H1 (cell line): ENCODE measurements around the gene TRABD. TPM values are rescaled to one million over a fixed set of nuclear protein-coding genes. Genes with fewer than 3 reads are reported as not detected.

Source experiments
- CTCF ChIA-PET: fragments of 300-600 bp; sonication (Branson Sonifier 250); formaldehyde crosslinking; loops from one replicate; lab custom pipeline; 2021; ENCODE audit not compliant: partially characterized antibody; lab: Charles Lee
- POLR2A ChIA-PET: fragments of 300-600 bp; sonication (Branson Sonifier 250); formaldehyde crosslinking; loops from one replicate; lab custom pipeline; 2021; ENCODE audit warnings: inconsistent platforms; ENCODE audit not compliant: partially characterized antibody; lab: Charles Lee
- DNase-seq, 2 experiments: peaks; one replicate each; pipeline versions ENCODE4 v3.0.0 to v3.0.0-alpha.2; 2010 to 2022; ENCODE audit warnings: low spot score in 2 of 2, low read depth in 1 of 2, mixed read lengths in 1 of 2
- FAIRE-seq: peaks from 2 replicates; lab custom pipeline; 2011; peaks lifted over from hg19 to GRCh38; lab: Jason Lieb, UNC
- H2AFZ ChIP-seq: 2 replicates; pipeline ENCODE4 v1.8.1; 2012; ENCODE audit warnings: low read length, inconsistent platforms
- H2AK5ac ChIP-seq: 2 replicates; pipeline ENCODE4 v1.6.1; 2013; ENCODE audit warnings: low read depth, low read length
- H2BK120ac ChIP-seq: replicated peaks from 2 replicates; pipeline ENCODE3; 2013; ENCODE audit warnings: low read depth, low read length, inconsistent platforms
- H2BK12ac ChIP-seq: 2 replicates; pipeline ENCODE4 v1.6.1; 2013; ENCODE audit warnings: low read depth, low read length
- H2BK15ac ChIP-seq: 2 replicates; pipeline ENCODE4 v1.6.1; 2013; ENCODE audit warnings: low read length
- H2BK20ac ChIP-seq: 2 replicates; pipeline ENCODE4 v1.6.1; 2013; ENCODE audit warnings: low read length
- H2BK5ac ChIP-seq: 2 replicates; pipeline ENCODE4 v1.6.1; 2013; ENCODE audit warnings: low read depth, low read length
- H3K14ac ChIP-seq: 2 replicates; pipeline ENCODE4 v1.6.1; 2013; ENCODE audit warnings: inconsistent platforms; ENCODE audit not compliant: insufficient read length
- H3K18ac ChIP-seq: 2 replicates; pipeline ENCODE4 v1.6.1; 2013; ENCODE audit warnings: low read length; ENCODE audit errors: extremely low read depth
- H3K23ac ChIP-seq: 2 replicates; pipeline ENCODE4 v1.6.1; 2013; ENCODE audit warnings: inconsistent platforms; ENCODE audit not compliant: insufficient read length
- H3K23me2 ChIP-seq: 2 replicates; pipeline ENCODE4 v1.6.1; 2013; ENCODE audit warnings: low read depth, low read length
- H3K27ac ChIP-seq: 2 replicates; pipeline ENCODE4 v1.6.1; 2011; ENCODE audit warnings: low read depth, low read length, inconsistent platforms
- H3K27me3 ChIP-seq, 4 experiments: replicated peaks in 1 of 4; 1 replicate in 1 of 4; 2 replicates in 3 of 4; pipeline versions ENCODE4 v1.6.1 to v1.8.1; 2011 to 2013; ENCODE audit warnings: low read length in 3 of 4, mild to moderate bottlenecking in 3 of 4, inconsistent platforms in 2 of 4, mixed read lengths in 2 of 4, moderate library complexity in 1 of 4; ENCODE audit not compliant: control insufficient read depth in 3 of 4, insufficient read depth in 3 of 4; ENCODE audit errors: extremely low read depth in 1 of 4
- H3K36me3 ChIP-seq, 4 experiments: 2 replicates each; pipeline versions ENCODE4 v1.6.1 to v1.8.1; 2011 to 2013; ENCODE audit warnings: mild to moderate bottlenecking in 4 of 4, low read length in 3 of 4, moderate library complexity in 2 of 4, control low read depth in 1 of 4, inconsistent platforms in 1 of 4; ENCODE audit not compliant: insufficient read depth in 4 of 4, control insufficient read depth in 2 of 4
- H3K4ac ChIP-seq: replicated peaks from 2 replicates; pipeline ENCODE3; 2013; ENCODE audit warnings: low read length, low read depth, mixed read lengths, inconsistent platforms; ENCODE audit not compliant: insufficient read length
- H3K4me1 ChIP-seq, 4 experiments: replicated peaks in 1 of 4; 1 replicate in 1 of 4; 2 replicates in 3 of 4; pipeline versions ENCODE4 v1.6.1 to v1.8.1; 2011 to 2013; ENCODE audit warnings: low read length in 3 of 4, inconsistent platforms in 2 of 4, mixed read lengths in 1 of 4; ENCODE audit not compliant: insufficient read depth in 4 of 4, control insufficient read depth in 3 of 4
- H3K4me2 ChIP-seq, 2 experiments: 2 replicates each; pipeline versions ENCODE4 v1.6.1 to v1.8.1; 2011 to 2013; ENCODE audit warnings: low read depth in 2 of 2, low read length in 2 of 2, control low read depth in 1 of 2, inconsistent platforms in 1 of 2, mild to moderate bottlenecking in 1 of 2; ENCODE audit not compliant: insufficient read depth in 1 of 2
- H3K4me3 ChIP-seq, 4 experiments: fragments of 200-600, 300-600 bp in 1 of 4; sonication (generic), shearing (Covaris generic), sonication (Bioruptor Twin) in 1 of 4; 2 replicates each; pipeline versions ENCODE4 v1.5.1 to v1.8.1; 2011 to 2016; ENCODE audit warnings: low read length in 4 of 4, low read depth in 3 of 4, control low read depth in 2 of 4, inconsistent platforms in 2 of 4, mild to moderate bottlenecking in 2 of 4, mixed read lengths in 1 of 4, moderate library complexity in 1 of 4; ENCODE audit not compliant: insufficient read depth in 2 of 4; ENCODE audit errors: extremely low read depth in 1 of 4
- H3K56ac ChIP-seq: replicated peaks from 2 replicates; pipeline ENCODE3; 2013; ENCODE audit warnings: low read depth, mild to moderate bottlenecking, mixed read lengths, low read length, inconsistent platforms; ENCODE audit not compliant: insufficient read length
- H3K79me1 ChIP-seq: 2 replicates; pipeline ENCODE4 v1.6.1; 2013; ENCODE audit warnings: low read depth, low read length, control low read depth
- H3K79me2 ChIP-seq, 2 experiments: 2 replicates each; pipeline versions ENCODE4 v1.6.1 to v1.8.1; 2012 to 2013; ENCODE audit warnings: low read length in 2 of 2, mild to moderate bottlenecking in 2 of 2, inconsistent platforms in 1 of 2; ENCODE audit not compliant: insufficient read depth in 2 of 2, control insufficient read depth in 1 of 2
- H3K9ac ChIP-seq, 4 experiments: replicated peaks in 1 of 4; 1 replicate in 1 of 4; 2 replicates in 3 of 4; pipeline versions ENCODE4 v1.6.1 to v1.8.1; 2011 to 2013; ENCODE audit warnings: low read depth in 3 of 4, low read length in 3 of 4, control low read depth in 2 of 4, mild to moderate bottlenecking in 2 of 4, moderate library complexity in 2 of 4, inconsistent platforms in 1 of 4; ENCODE audit errors: extremely low read depth in 1 of 4
- H3K9me3 ChIP-seq, 2 experiments: 2 replicates each; pipeline versions ENCODE4 v1.6.1 to v1.8.1; 2012 to 2013; ENCODE audit warnings: mild to moderate bottlenecking in 2 of 2, moderate library complexity in 2 of 2, control low read depth in 1 of 2, inconsistent platforms in 1 of 2, low read depth in 1 of 2, low read length in 1 of 2, mixed read lengths in 1 of 2; ENCODE audit not compliant: insufficient read depth in 2 of 2
- H4K20me1 ChIP-seq, 2 experiments: replicated peaks in 1 of 2; 2 replicates each; pipeline versions ENCODE3 to v1.8.1; 2011 to 2013; ENCODE audit warnings: inconsistent platforms in 2 of 2, low read length in 2 of 2, mild to moderate bottlenecking in 1 of 2; ENCODE audit not compliant: insufficient read depth in 2 of 2, control insufficient read depth in 1 of 2
- H4K5ac ChIP-seq: 2 replicates; pipeline ENCODE4 v1.6.1; 2013; ENCODE audit warnings: low read length, low read depth, mixed read lengths, inconsistent platforms; ENCODE audit not compliant: insufficient read length
- H4K8ac ChIP-seq: 2 replicates; pipeline ENCODE4 v1.8.0; 2013; ENCODE audit warnings: mild to moderate bottlenecking, moderate library complexity, low read length, inconsistent platforms; ENCODE audit not compliant: insufficient read depth; ENCODE audit errors: extremely low read depth
- H4K91ac ChIP-seq: replicated peaks from 2 replicates; pipeline ENCODE3; 2013; ENCODE audit warnings: low read length, mixed read lengths, inconsistent platforms; ENCODE audit not compliant: insufficient read length
- PHF8 ChIP-seq: fragments of 200-600 bp; sonication (generic); conservative IDR thresholded peaks from 2 replicates; pipeline ENCODE4 v1.7.1; 2012; ENCODE audit warnings: low read depth, mild to moderate bottlenecking, inconsistent platforms, low read length, moderate library complexity
- SIX5 ChIP-seq: IDR thresholded peaks from 2 replicates; pipeline ENCODE4 v1.6.1; 2011; ENCODE audit warnings: mild to moderate bottlenecking, low read depth, low read length
- WGBS, 2 experiments: shearing (Covaris generic) in 1 of 2; methylation state at CpG; one replicate each; pipeline versions ENCODE4 v1.1.6 to v1.1.7; 2013 to 2015; ENCODE audit warnings: low lambda C conversion rate in 2 of 2, mixed read lengths in 2 of 2, inconsistent platforms in 1 of 2, low coverage in 1 of 2, missing lambda C conversion rate in 1 of 2; ENCODE audit not compliant: insufficient replicate concordance in 2 of 2, insufficient coverage in 1 of 2, insufficient read length in 1 of 2; ENCODE audit errors: extremely low coverage in 1 of 2, missing lambda C conversion rate in 1 of 2; 5-methylcytosine and 5-hydroxymethylcytosine counted together
- polyA plus RNA-seq, 7 experiments: library from polyadenylated mRNA; depleted of rRNA in 3 of 7; stranded (reverse) in 5 of 7; unstranded in 2 of 7; fragments of >200 nt in 5 of 7; fragments of 200-250 nt in 2 of 7; gene quantifications; 1 replicate in 5 of 7; 2 replicates in 1 of 7; 4 replicates in 1 of 7; pipeline versions ENCODE4 v1.2.1 to v1.2.3, GENCODE V29; 2011 to 2013; ENCODE audit warnings: missing spikeins in 2 of 7, mixed read lengths in 2 of 7
- total RNA-seq: library from RNA; stranded (reverse); fragmentation: NEBNext Ultra II Directional; extraction: Animal tissue kit (Norgen Biotek cat#: 25700); gene quantifications from 2 replicates; pipeline ENCODE4 v1.2.1, GENCODE V29; 2021

TRABD gene
- total and polyA plus RNA-seq, 2 of the 8 experiments (the other 6 are each of a cell fraction or from before 2014, with no cell fraction given): 44.2 to 57.5 TPM

DNA sequence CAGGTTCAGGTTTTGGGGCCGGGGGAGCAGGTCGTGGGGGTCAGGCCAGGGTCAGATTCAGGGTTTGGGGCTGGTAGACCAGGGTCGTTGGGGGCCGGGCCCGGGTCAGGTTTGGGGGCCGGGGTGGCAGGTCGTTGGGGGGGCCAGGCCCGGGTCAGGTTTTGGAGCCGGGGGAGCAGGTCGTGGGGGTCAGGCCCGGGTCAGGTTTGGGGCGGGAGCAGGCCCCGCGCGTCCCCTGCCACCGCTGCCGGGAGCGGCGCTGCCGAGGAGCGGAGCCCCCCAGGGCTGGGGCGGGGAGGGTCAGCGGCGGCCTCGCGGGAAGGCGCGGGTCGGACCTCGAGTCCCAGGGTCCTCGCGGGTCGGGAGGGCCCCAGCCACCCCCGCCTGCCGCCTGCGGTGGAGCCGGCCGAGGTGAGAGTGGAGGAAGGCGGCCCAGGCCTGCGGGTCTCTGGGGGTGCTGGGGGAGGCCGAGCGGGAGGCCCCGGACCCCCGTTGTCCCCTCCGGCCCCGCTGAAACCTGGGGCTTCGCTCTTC is 535 bp downstream of the TRABD start:
- Histone ChIP-seq H3K23ac (no peak overlapping the region), H4K5ac (no peak overlapping the region), H4K91ac (no peak overlapping the region), H4K20me1 (peaks cover 17 to 25% of the 10 kb centered on the region in 2 experiments), H2BK15ac (no peak overlapping the region), H3K4ac (no peak overlapping the region), H3K56ac (no peak overlapping the region), H3K79me2 (peaks cover 0 to 10% of the 10 kb centered on the region in 2 experiments; a peak in 1 of 4 replicates), H3K4me3 (peak overlapping the region; percentile 43 to 78 (median 45)), H3K9ac (peak overlapping the region in 1 of 4 experiments; percentile 83; a peak in 1 of 7 replicates), H2AK5ac (no peak overlapping the region), H2BK12ac (no peak overlapping the region), H4K8ac (0 out of 2 replicates have a peak overlapping the region, but pooled peaks have one; percentile 3), H3K14ac (no peak overlapping the region), H2AFZ (no peak overlapping the region), H3K27me3 (peaks cover 0 to 13% (median 5%) of the 10 kb centered on the region in 4 experiments; a peak in 3 of 7 replicates), H3K18ac (no peak overlapping the region; the same call in 1 of the 2 replicates), H3K23me2 (peaks cover 8% of the 10 kb centered on the region; the same call in 1 of the 2 replicates), H3K4me2 (peak overlapping the region; percentile 70 to 90), H3K9me3 (no peaks in the 10 kb centered on the region), H3K27ac (no peak overlapping the region), H3K36me3 (no peaks in the 10 kb centered on the region), H2BK120ac (no peak overlapping the region), H3K79me1 (peaks cover 8% of the 10 kb centered on the region; the same call in 1 of the 2 replicates), H2BK20ac (no peak overlapping the region), H2BK5ac (no peak overlapping the region), H3K4me1 (peaks cover 2 to 32% (median 17%) of the 10 kb centered on the region in 4 experiments; a peak in 6 of 7 replicates)
- TF ChIP-seq SIX5 (no peak), PHF8 (0 out of 2 replicates have a peak, but pooled peaks have one; percentile 10)
- DNase-seq: no peak
- whole genome bisulfite sequencing, 2 experiments: 8% methylated on average over 4 of the region's 47 CpGs; no CpG with 5 or more reads in 1 of the 2 experiments
- ChIA-PET POLR2A (interaction anchor here (1.9 kb wide), 1 partner anchor 39 kb away, joined by 5 read pairs; no protein-coding TSS in a partner anchor), CTCF (interaction anchor here (0.9 to 1.5 kb wide), 2 partner anchors 43 to 52 kb away, joined by 3 read pairs; no protein-coding TSS in a partner anchor)
- no peak for FAIRE-seq
